Uterus (tissue), 4 donors: ENCODE results near the gene ABCC2. TPM values are rescaled to one million over a fixed set of nuclear protein-coding genes. Genes with fewer than 3 reads are reported as not detected.
"Not testable (repeated sequence)": the region's sequence is repeated elsewhere in the genome, so short reads cannot be mapped to it uniquely, and the experiment has no call there.

Source experiments
- DNase-seq, 2 donors: peaks; one replicate each; pipeline ENCODE4 v3.0.0-alpha.2; 2019 to 2020
- H3K27ac ChIP-seq, 2 donors: fragments of 200-600 bp; sonication (generic); 1 replicate in 1 of 2; 2 replicates in 1 of 2; pipeline ENCODE4 v1.5.1; 2016 to 2018
- H3K27me3 ChIP-seq, 2 donors: fragments of 200-600 bp; sonication (generic); one replicate each; pipeline ENCODE4 v1.5.1; 2018 to 2019; ENCODE audit warnings: control low read depth in 1 of 2
- H3K36me3 ChIP-seq, 2 donors: fragments of 200-600 bp; sonication (generic); one replicate each; pipeline ENCODE4 v1.5.1; 2019; ENCODE audit warnings: control low read depth in 1 of 2
- H3K4me1 ChIP-seq, 2 donors: fragments of 200-600 bp; sonication (generic); one replicate each; pipeline ENCODE4 v1.5.1; 2018 to 2019; ENCODE audit warnings: control low read depth in 1 of 2
- H3K4me3 ChIP-seq, 2 donors: fragments of 200-600 bp; sonication (generic); 1 replicate in 1 of 2; 2 replicates in 1 of 2; pipeline ENCODE4 v1.5.1; 2018 to 2019; ENCODE audit warnings: mild to moderate bottlenecking in 1 of 2
- H3K9me3 ChIP-seq, 2 donors: fragments of 200-600 bp; sonication (generic); one replicate each; pipeline ENCODE4 v1.5.1; 2019; ENCODE audit warnings: control low read depth in 1 of 2
- POLR2A ChIP-seq, 2 donors: fragments of 450-650 bp; IDR thresholded peaks; one replicate each; pipeline ENCODE4 v1.6.1; 2016; ENCODE audit warnings: antibody characterized with exemption in 2 of 2, mild to moderate bottlenecking in 1 of 2, moderate library complexity in 1 of 2
- intact Hi-C: fragments of 100-400 bp; cut with DNase I; formaldehyde crosslinking; loops from one replicate; pipeline ENCODE4 v1.15.1; 2023; ENCODE audit warnings: low total_unique reads
- total RNA-seq, 4 donors: library from RNA; depleted of rRNA in 3 of 4; stranded (reverse); fragments of >200 nt in 3 of 4; gene quantifications; one replicate each; pipeline versions ENCODE4 v1.1.0 to v1.2.4, GENCODE V29; 2014 to 2023
- TF ChIP-seq, protein P1 (sequence below), 4 experiments: fragments of 200-600 bp in 2 of 4; fragments of 450-650 bp in 2 of 4; sonication (generic) in 2 of 4; IDR thresholded peaks; one replicate each; pipeline ENCODE4 v1.5.1; 2016 to 2019; ENCODE audit warnings: antibody characterized with exemption in 4 of 4, mild to moderate bottlenecking in 2 of 4, moderate library complexity in 1 of 4
- donor health status: DM: yes; HTN: yes; CAD: no.

ABCC2 gene
- total RNA-seq, 4 donors from 2014 or later: 0.29 to 3.0 (median 1.2) TPM

DNA sequence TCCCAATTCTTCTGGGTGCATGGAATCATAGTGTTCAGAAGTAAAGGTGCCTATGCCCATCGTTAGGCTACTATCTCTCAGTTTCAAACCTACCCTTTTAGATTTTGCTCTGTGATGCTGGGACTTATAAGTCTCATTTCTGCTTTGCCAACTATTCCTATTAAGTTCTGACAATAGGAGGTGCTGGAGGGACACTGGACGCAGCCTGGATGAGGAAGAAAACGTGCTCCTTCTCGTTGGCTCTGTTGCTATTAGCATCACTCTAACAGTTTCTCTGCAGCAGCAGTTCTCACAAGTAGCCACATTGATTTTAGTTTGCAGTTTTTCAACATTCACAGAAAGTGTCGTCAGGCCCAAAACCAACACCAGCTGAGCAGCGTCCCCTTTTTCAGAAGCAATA, 72.4 kb downstream of the ABCC2 start:
- no peaks in the 10 kb centered on the region for H3K9me3 ChIP-seq
- no peak overlapping the region for H3K4me3 ChIP-seq
- no peaks in the 10 kb centered on the region for H3K4me1 ChIP-seq
- intact Hi-C loops: no loop called here
- no peaks in the 10 kb centered on the region for H3K27me3 ChIP-seq
- no peaks in the 10 kb centered on the region for H3K36me3 ChIP-seq
- no peak for TF ChIP-seq POLR2A (IDR thresholded peaks at IDR 0.05)
- TF ChIP-seq, protein P1, sequence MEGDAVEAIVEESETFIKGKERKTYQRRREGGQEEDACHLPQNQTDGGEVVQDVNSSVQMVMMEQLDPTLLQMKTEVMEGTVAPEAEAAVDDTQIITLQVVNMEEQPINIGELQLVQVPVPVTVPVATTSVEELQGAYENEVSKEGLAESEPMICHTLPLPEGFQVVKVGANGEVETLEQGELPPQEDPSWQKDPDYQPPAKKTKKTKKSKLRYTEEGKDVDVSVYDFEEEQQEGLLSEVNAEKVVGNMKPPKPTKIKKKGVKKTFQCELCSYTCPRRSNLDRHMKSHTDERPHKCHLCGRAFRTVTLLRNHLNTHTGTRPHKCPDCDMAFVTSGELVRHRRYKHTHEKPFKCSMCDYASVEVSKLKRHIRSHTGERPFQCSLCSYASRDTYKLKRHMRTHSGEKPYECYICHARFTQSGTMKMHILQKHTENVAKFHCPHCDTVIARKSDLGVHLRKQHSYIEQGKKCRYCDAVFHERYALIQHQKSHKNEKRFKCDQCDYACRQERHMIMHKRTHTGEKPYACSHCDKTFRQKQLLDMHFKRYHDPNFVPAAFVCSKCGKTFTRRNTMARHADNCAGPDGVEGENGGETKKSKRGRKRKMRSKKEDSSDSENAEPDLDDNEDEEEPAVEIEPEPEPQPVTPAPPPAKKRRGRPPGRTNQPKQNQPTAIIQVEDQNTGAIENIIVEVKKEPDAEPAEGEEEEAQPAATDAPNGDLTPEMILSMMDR (IDR thresholded peaks at IDR 0.05): peak; percentile 30 to 61 (median 50)
- no peak overlapping the region for H3K27ac ChIP-seq
- DNase-seq: peak in 1 of 2 donors; percentile 42

DNA sequence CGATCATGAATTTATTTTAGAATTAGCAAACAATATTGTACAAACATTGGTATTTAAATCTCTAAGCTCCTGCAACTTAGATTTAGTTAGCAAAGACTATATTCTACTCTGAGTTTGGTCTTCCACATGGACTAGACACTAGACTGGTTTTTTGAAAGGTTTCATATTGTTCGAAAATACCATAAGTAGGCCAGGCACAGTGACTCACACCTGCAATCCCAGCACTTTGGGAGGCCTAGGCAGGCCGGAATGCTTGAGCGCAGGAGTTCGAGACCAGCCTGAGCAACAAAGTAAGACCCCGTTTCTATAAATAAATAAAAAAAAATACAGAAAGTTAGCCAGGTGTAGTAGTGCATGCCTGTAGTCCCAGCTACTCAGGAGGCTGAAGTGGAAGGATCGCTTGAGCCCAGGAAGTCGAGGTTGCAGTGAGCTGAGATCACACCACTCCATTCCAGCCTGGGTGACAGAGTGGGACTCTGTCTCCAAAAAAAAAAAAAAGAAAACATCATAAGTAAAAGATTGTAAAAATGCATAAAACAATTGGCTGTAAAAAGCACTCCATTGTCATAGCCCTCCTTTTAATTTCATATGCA, 73.1 kb downstream of the ABCC2 start:
- Histone ChIP-seq H3K27ac (no peak overlapping the region), H3K4me3 (no peak overlapping the region), H3K27me3 (no peaks in the 10 kb centered on the region), H3K4me1 (no peaks in the 10 kb centered on the region), H3K36me3 (no peaks in the 10 kb centered on the region), H3K9me3 (no peaks in the 10 kb centered on the region)
- DNase-seq: no peak
- no peak for TF ChIP-seq POLR2A (IDR thresholded peaks at IDR 0.05)
- TF ChIP-seq, protein P1 (IDR thresholded peaks at IDR 0.05): no peak
- intact Hi-C loops: no loop called here

DNA sequence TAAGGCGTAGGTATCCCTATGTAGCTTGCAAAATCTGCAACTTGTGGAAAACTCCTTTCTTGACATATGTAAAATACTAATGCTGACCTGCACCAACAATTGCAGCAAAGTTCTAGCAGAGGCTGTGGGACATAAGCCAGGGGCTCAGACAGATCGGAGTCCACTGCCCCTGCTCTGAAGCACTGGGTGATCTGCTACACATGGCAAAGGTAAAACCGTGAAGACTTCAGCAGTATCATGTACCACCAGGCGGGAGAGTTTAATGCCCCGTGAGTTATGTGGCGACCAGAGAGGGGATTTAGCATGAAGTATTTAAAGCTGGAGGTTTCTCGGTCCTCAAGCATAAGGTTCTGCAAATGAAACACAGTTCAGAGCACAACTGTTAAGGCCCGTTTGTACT, 76.4 kb downstream of the ABCC2 start:
- Histone ChIP-seq H3K36me3 (no peaks in the 10 kb centered on the region), H3K4me1 (no peaks in the 10 kb centered on the region), H3K9me3 (no peaks in the 10 kb centered on the region), H3K4me3 (no peak overlapping the region), H3K27me3 (no peaks in the 10 kb centered on the region), H3K27ac (no peak overlapping the region)
- intact Hi-C loops: no loop called here
- TF ChIP-seq, protein P1 (IDR thresholded peaks at IDR 0.05): no peak
- no peak for TF ChIP-seq POLR2A (IDR thresholded peaks at IDR 0.05)
- DNase-seq: no peak

DNA sequence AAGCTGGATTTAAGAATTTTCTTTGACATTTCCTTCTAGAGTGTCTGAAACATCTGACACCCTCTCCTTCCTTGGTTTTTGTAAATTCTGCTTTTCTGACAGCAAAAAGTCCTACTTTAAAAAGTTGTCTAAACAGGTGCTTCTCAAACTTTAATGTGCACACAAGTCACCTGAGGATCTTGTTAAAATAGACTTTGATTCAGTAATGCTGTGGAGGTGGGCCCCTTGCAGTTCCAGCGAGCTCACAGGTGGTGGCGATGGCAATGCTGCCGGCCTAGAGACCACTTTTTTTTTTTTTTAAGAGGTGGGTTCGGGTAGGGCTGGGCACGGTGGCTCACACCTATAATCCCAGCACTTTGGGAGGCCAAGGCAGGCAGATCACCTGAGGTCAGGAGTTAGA, 77.1 kb downstream of the ABCC2 start:
- H3K27ac ChIP-seq: no peak overlapping the region
- TF ChIP-seq POLR2A (IDR thresholded peaks at IDR 0.05): no peak
- TF ChIP-seq, protein P1 (IDR thresholded peaks at IDR 0.05): no peak
- H3K27me3 ChIP-seq: no peaks in the 10 kb centered on the region
- no peaks in the 10 kb centered on the region for H3K36me3 ChIP-seq
- no peaks in the 10 kb centered on the region for H3K9me3 ChIP-seq
- no peaks in the 10 kb centered on the region for H3K4me1 ChIP-seq
- intact Hi-C loops: no loop called here
- no peak for DNase-seq
- H3K4me3 ChIP-seq: no peak overlapping the region

DNA sequence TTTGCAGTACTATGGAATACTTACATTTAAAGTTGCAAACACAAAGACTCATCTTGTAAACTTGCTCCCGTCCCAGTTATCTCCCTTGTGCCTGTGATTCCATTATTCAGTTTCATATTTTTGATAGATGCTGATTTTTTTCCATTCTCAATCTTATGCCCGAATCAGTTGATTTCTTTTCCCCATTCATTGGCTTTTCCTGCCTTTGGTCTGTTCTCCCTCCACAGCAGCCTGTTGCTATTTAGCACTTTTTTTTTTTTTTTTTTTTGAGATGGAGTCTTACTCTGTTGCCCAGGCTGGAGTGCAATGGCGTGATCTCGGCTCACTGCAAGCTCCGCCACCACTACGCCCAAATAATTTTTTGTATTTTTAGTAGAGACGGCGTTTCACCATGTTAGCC, 78.0 kb downstream of the ABCC2 start:
- intact Hi-C loops: no loop called here
- Histone ChIP-seq H3K4me3 (no peak overlapping the region), H3K36me3 (no peaks in the 10 kb centered on the region), H3K27me3 (no peaks in the 10 kb centered on the region), H3K27ac (no peak overlapping the region), H3K4me1 (no peaks in the 10 kb centered on the region), H3K9me3 (no peaks in the 10 kb centered on the region)
- TF ChIP-seq, protein P1 (IDR thresholded peaks at IDR 0.05): no peak
- no peak for TF ChIP-seq POLR2A (IDR thresholded peaks at IDR 0.05)
- no peak for DNase-seq

DNA sequence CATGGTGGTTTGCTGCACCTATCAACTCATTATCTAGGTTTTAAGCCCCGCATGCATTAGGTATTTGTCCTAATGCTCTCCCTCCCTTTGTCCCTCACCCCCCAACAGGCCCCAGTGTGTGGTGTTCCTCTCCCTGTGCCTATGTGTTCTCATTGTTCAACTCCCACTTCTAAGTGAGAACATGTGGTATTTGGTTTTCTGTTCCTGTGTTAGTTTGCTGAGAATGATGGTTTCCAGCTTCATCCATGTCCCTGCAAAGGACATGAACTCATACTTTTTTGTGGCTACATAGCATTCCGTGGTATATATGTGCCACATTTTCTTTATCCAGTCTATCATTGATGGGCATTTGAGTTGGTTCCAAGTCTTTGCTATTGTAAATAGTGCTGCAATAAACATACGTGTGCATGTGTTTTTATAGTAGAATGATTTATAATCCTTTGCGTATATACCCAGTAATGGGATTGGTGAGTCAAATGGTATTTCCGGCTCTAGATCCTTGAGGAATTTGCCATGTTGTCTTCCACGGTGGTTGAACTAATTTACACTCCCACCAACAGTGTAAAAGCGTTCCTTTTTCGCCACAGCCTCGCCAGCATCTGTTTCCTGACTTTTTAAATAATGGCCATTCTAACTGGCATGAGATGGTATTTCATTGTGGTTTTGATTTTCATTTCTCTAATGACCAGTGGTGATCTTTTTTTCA, 81.2 kb downstream of the ABCC2 start:
- H3K36me3 ChIP-seq, intact Hi-C loops: not testable (repeated sequence)

DNA sequence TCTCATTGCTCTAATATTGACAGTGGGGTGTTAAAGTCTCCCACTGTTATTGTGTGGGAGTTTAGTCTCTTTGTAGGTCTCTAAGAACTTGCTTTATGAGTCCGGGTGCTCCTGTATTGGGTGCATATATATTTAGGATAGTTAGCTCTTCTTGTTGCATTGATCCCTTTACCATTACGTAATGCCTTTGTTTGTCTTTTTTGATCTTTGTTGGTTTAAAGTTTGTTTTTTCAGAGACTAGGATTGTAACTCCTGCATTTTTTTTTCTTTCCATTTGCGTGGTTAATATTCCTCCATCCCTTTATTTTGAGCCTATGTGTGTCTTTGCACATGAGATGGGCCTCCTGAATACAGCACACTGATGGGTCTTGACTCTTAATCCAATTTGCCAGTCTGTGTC, 84.8 kb downstream of the ABCC2 start:
- H3K27me3 ChIP-seq, intact Hi-C loops, H3K9me3 ChIP-seq, H3K27ac ChIP-seq, H3K36me3 ChIP-seq, DNase-seq, H3K4me1 ChIP-seq, H3K4me3 ChIP-seq: not testable (repeated sequence)

More for the DNA sequence above, 81.2 kb downstream of the ABCC2 start:
- not testable (repeated sequence) for H3K27ac ChIP-seq, DNase-seq, H3K4me3 ChIP-seq, H3K9me3 ChIP-seq, H3K4me1 ChIP-seq, H3K27me3 ChIP-seq
